Bronchial epithelial cell (primary cell): Measurements from ENCODE around the gene TMEM267. TPM values are rescaled to one million over a fixed set of nuclear protein-coding genes. Genes with fewer than 3 reads are reported as not detected.

ENCODE experiments used
- DNase-seq: peaks from one replicate; pipeline ENCODE4 v3.0.0-alpha.2; 2010; ENCODE audit warnings: low read depth
- FAIRE-seq: peaks from 2 replicates; lab custom pipeline; 2011; peaks lifted over from hg19 to GRCh38; lab: Jason Lieb, UNC
- H3K27me3 ChIP-seq: 2 replicates; pipeline ENCODE4 v1.5.1; 2011; ENCODE audit warnings: low read length; ENCODE audit not compliant: control insufficient read depth, insufficient read depth
- H3K36me3 ChIP-seq: 2 replicates; pipeline ENCODE4 v1.5.1; 2011; ENCODE audit warnings: low read length; ENCODE audit not compliant: control insufficient read depth, insufficient read depth
- H3K4me3 ChIP-seq: 2 replicates; pipeline ENCODE4 v1.5.1; 2011; ENCODE audit warnings: mild to moderate bottlenecking, low read depth, low read length, control low read depth
- CTCF ChIP-seq: IDR thresholded peaks from 2 replicates; pipeline ENCODE4 v1.5.1; 2011; ENCODE audit warnings: mild to moderate bottlenecking, moderate library complexity, low read length, control low read depth, inconsistent platforms; ENCODE audit not compliant: insufficient read depth, severe bottlenecking
- total RNA-seq: library from RNA; depleted of rRNA; stranded (reverse); fragments of >200 nt; gene quantifications from 2 replicates; pipeline ENCODE4 v1.2.1, GENCODE V29; 2014

The TMEM267 gene
- total RNA-seq, 1 donor from 2014 or later = 12.4 TPM

- FAIRE-seq (no peak), DNase-seq (no peak)
- no peaks in the 10 kb centered on the region for H3K36me3 ChIP-seq
- no peak overlapping the region for H3K4me3 ChIP-seq
- no peak for TF ChIP-seq CTCF
- H3K27me3 ChIP-seq = no peaks in the 10 kb centered on the region
These were observed 7.7 kb upstream of the TMEM267 start for GRCh38 chr5:43491326-43491725.

- no peak for TF ChIP-seq CTCF
- no peaks in the 10 kb centered on the region for H3K36me3 ChIP-seq
- no peak overlapping the region for H3K4me3 ChIP-seq
- no peak for DNase-seq
- no peak for FAIRE-seq
- H3K27me3 ChIP-seq = no peaks in the 10 kb centered on the region
These were observed 2.7 kb upstream of the TMEM267 start for GRCh38 chr5:43486353-43486752.

- peak; percentile 84 for DNase-seq
- FAIRE-seq = no peak
- no peak overlapping the region for H3K4me3 ChIP-seq
- no peaks in the 10 kb centered on the region for H3K27me3 ChIP-seq
- no peak for TF ChIP-seq CTCF
- H3K36me3 ChIP-seq = no peaks in the 10 kb centered on the region
These were observed 1.7 kb upstream of the TMEM267 start for GRCh38 chr5:43485406-43485805.

- DNase-seq = peak; percentile 72
- no peaks in the 10 kb centered on the region for H3K27me3 ChIP-seq
- FAIRE-seq = no peak
- peak overlapping the region; percentile 96 for H3K4me3 ChIP-seq
- no peaks in the 10 kb centered on the region for H3K36me3 ChIP-seq
- TF ChIP-seq CTCF = peak; percentile 74
These were observed 613 bp upstream of the TMEM267 start for GRCh38 chr5:43484106-43484849.

- Histone ChIP-seq H3K27me3 (no peaks in the 10 kb centered on the region), H3K4me3 (peak overlapping the region; percentile 96), H3K36me3 (no peaks in the 10 kb centered on the region)
- FAIRE-seq = no peak
- TF ChIP-seq CTCF = no peak
- peak; percentile 17 for DNase-seq
These were observed 971 bp downstream of the TMEM267 start for GRCh38 chr5:43482490-43483297.
